SU-DHL-6 (cell line): Measurements from ENCODE around the gene CRYBA4.

Source experiments
- CTCF ChIP-seq: fragments of 200-600 bp; sonication (generic); IDR thresholded peaks from one replicate; pipeline ENCODE4 v1.5.1; 2017; ENCODE audit warnings: antibody characterized with exemption, mild to moderate bottlenecking, low read length, moderate library complexity; ENCODE audit not compliant: insufficient read depth, poor library complexity, severe bottlenecking
- EZH2phosphoT487 ChIP-seq: fragments of 200-600 bp; sonication (generic), shearing (Covaris generic); conservative IDR thresholded peaks from 2 replicates; pipeline ENCODE4 v1.6.1; 2018; ENCODE audit warnings: mild to moderate bottlenecking, antibody characterized with exemption, low read length, moderate library complexity, mixed read lengths

DNA sequence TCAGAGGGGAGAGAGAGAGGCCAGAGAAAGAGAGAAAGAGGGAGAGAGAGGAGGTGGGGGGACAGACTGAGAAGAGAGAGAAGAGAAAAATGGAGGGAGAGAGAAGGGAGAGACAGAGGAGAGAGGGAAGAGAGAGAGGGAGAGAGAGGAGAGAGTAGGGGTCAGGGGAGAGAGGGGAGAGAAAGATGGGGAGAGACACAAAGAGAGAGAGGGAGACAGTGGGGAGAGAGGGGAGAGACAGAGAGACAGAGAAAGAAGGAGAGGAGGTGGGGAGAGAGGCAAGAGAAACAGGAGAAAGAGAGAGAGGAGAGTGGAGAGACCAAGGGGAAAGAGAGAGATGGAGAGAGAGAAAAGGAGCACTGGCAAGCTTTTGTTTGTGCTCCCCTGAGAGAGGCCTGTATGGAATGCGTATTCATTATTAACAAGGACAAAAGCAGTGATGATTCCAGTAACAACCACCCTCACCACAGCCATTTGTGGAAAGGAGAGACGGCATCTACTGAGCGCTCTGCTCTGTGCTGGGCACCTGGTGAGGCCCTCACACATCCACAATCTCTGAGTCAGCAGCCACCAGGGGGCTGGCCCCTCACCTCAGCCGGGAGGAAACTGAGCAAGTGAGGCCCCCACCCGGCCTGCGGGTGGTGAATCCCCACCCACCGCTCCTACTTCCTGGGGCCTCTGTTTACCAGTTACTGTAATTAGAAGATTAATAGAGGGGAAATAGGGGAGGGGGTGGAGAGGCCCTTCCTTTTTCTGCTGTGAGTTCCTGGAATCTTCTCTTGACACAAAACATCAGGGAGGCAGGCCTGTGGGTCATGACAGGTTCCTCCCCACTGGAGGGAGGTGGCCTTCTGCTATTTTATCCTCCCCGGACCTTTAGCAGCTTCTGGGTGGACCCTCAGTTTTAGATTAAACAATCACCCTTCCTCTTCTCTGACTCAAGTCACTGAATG is 21.0 kb downstream of the CRYBA4 start:
- TF ChIP-seq CTCF (peak; percentile 33), EZH2phosphoT487 (no peak)
